IMR-90 (cell line): ENCODE data around the gene HDAC7.
"Not testable (repeated sequence)": the region's sequence is repeated elsewhere in the genome, so short reads cannot be mapped to it uniquely, and the experiment has no call there.

Source experiments
- BHLHE40 ChIP-seq: fragments of 150-350 bp; IDR thresholded peaks from 2 replicates; pipeline ENCODE4 v1.6.1; 2016; ENCODE audit warnings: mild to moderate bottlenecking, low read depth, low read length
- POLR2A ChIP-seq: IDR thresholded peaks from 2 replicates; pipeline ENCODE4 v1.6.1; 2012; ENCODE audit warnings: mild to moderate bottlenecking, low read depth, low read length
- TF ChIP-seq, protein P1 (sequence below): conservative IDR thresholded peaks from 2 replicates; pipeline ENCODE4 v1.5.1; 2012; ENCODE audit warnings: mild to moderate bottlenecking, low read depth, low read length, improper control_type of control experiment

GRCh38 chr12:47842543-47842942 lies 22.8 kb upstream of the HDAC7 start:
- TF ChIP-seq BHLHE40, POLR2A: not testable (repeated sequence)
- TF ChIP-seq, protein P1, sequence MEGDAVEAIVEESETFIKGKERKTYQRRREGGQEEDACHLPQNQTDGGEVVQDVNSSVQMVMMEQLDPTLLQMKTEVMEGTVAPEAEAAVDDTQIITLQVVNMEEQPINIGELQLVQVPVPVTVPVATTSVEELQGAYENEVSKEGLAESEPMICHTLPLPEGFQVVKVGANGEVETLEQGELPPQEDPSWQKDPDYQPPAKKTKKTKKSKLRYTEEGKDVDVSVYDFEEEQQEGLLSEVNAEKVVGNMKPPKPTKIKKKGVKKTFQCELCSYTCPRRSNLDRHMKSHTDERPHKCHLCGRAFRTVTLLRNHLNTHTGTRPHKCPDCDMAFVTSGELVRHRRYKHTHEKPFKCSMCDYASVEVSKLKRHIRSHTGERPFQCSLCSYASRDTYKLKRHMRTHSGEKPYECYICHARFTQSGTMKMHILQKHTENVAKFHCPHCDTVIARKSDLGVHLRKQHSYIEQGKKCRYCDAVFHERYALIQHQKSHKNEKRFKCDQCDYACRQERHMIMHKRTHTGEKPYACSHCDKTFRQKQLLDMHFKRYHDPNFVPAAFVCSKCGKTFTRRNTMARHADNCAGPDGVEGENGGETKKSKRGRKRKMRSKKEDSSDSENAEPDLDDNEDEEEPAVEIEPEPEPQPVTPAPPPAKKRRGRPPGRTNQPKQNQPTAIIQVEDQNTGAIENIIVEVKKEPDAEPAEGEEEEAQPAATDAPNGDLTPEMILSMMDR = not testable (repeated sequence)
